Neutrophil (primary cell): Measurements from ENCODE around the gene GABRE.

Experiments used
- H3K27ac ChIP-seq: fragments of 200-600 bp; sonication (generic); 2 replicates; pipeline ENCODE4 v1.5.1; 2016; ENCODE audit warnings: mild to moderate bottlenecking, moderate library complexity
- H3K27me3 ChIP-seq: fragments of 200-600 bp; sonication (generic); 2 replicates; pipeline ENCODE4 v1.6.0; 2016; ENCODE audit warnings: mild to moderate bottlenecking
- H3K36me3 ChIP-seq: fragments of 200-600 bp; sonication (generic); 2 replicates; pipeline ENCODE4 v1.5.1; 2017
- H3K4me1 ChIP-seq, 2 experiments: fragments of 200-600 bp in 1 of 2; sonication (generic) in 1 of 2; 1 replicate in 1 of 2; 2 replicates in 1 of 2; pipeline versions ENCODE4 v1.5.1 to v1.6.1; 2013 to 2016; ENCODE audit warnings: low read depth in 1 of 2, low read length in 1 of 2, mild to moderate bottlenecking in 1 of 2, moderate library complexity in 1 of 2; ENCODE audit not compliant: control insufficient read depth in 1 of 2, insufficient read depth in 1 of 2
- H3K4me3 ChIP-seq, 2 experiments: fragments of 200-600 bp in 1 of 2; sonication (generic) in 1 of 2; 1 replicate in 1 of 2; 2 replicates in 1 of 2; pipeline ENCODE4 v1.5.1; 2013 to 2016; ENCODE audit warnings: low read depth in 1 of 2, low read length in 1 of 2, mild to moderate bottlenecking in 1 of 2, moderate library complexity in 1 of 2
- H3K9me3 ChIP-seq: fragments of 200-600 bp; sonication (generic); 2 replicates; pipeline ENCODE4 v1.5.1; 2016
- CTCF ChIP-seq: fragments of 200-600 bp; sonication (generic); IDR thresholded peaks from 2 replicates; pipeline ENCODE4 v1.5.1; 2016; ENCODE audit warnings: antibody characterized with exemption

Gene GABRE

GRCh38 chrX:151970027-151970426 lies 4.4 kb downstream of the GABRE start:
- Histone ChIP-seq H3K4me1 (no peaks in the 10 kb centered on the region), H3K4me3 (no peak overlapping the region), H3K27me3 (peaks cover 23% of the 10 kb centered on the region), H3K36me3 (no peaks in the 10 kb centered on the region), H3K27ac (no peak overlapping the region), H3K9me3 (no peaks in the 10 kb centered on the region)
- no peak for TF ChIP-seq CTCF

GRCh38 chrX:151966236-151966635 lies 8.2 kb downstream of the GABRE start:
- Histone ChIP-seq H3K4me3 (no peak overlapping the region), H3K27ac (no peak overlapping the region), H3K9me3 (no peaks in the 10 kb centered on the region), H3K36me3 (no peaks in the 10 kb centered on the region), H3K4me1 (no peaks in the 10 kb centered on the region), H3K27me3 (no peaks in the 10 kb centered on the region)
- no peak for TF ChIP-seq CTCF

- H3K4me1 ChIP-seq: no peaks in the 10 kb centered on the region
- no peak overlapping the region for H3K4me3 ChIP-seq
- no peaks in the 10 kb centered on the region for H3K36me3 ChIP-seq
- TF ChIP-seq CTCF: no peak
- no peak overlapping the region for H3K27ac ChIP-seq
- H3K27me3 ChIP-seq: no peaks in the 10 kb centered on the region
- H3K9me3 ChIP-seq: no peaks in the 10 kb centered on the region
Observed at GRCh38 chrX:151962034-151962433, 12.4 kb downstream of the GABRE start.

DNA sequence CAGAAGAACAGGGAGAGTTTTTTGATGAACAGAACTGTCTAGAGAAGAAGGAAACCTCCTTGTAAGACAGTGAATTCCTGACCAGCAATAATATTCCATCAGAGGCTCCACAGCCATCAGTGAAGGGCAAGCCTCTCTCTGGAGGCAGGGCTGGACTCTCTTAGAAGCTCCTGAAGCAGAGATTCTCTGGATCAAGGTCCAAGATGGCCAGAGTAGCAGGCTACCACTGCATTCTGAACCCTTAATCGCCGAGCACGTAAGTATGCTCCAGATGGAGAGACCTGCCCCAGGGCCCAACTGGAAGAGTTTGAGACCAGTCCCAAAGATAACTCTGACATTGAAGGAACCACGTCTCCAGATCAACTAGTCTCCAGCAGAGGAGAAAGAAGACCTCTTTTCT lies 16.4 kb downstream of the GABRE start:
- TF ChIP-seq CTCF: no peak
- Histone ChIP-seq H3K4me3 (no peak overlapping the region), H3K27me3 (no peaks in the 10 kb centered on the region), H3K4me1 (no peaks in the 10 kb centered on the region), H3K27ac (no peak overlapping the region), H3K36me3 (no peaks in the 10 kb centered on the region), H3K9me3 (no peaks in the 10 kb centered on the region)

GRCh38 chrX:151954730-151955129 lies 19.7 kb downstream of the GABRE start:
- H3K4me3 ChIP-seq: no peak overlapping the region
- no peaks in the 10 kb centered on the region for H3K36me3 ChIP-seq
- H3K9me3 ChIP-seq: no peaks in the 10 kb centered on the region
- no peak for TF ChIP-seq CTCF
- H3K27ac ChIP-seq: no peak overlapping the region
- H3K4me1 ChIP-seq: no peaks in the 10 kb centered on the region
- H3K27me3 ChIP-seq: no peaks in the 10 kb centered on the region

GRCh38 chrX:151938172-151938571 lies 36.3 kb downstream of the GABRE start:
- no peak for TF ChIP-seq CTCF

More at GRCh38 chrX:151938172-151938571, 36.3 kb downstream of the GABRE start:
- Histone ChIP-seq H3K4me3 (no peak overlapping the region), H3K4me1 (no peaks in the 10 kb centered on the region), H3K9me3 (no peaks in the 10 kb centered on the region), H3K27ac (no peak overlapping the region), H3K36me3 (no peaks in the 10 kb centered on the region), H3K27me3 (no peaks in the 10 kb centered on the region)
